GM12874 (cell line): Measurements from ENCODE around the gene ITGB1BP1.

Experiments
- TF ChIP-seq, protein P1 (sequence below): IDR thresholded peaks from 2 replicates; pipeline ENCODE4 v1.5.1; 2011; ENCODE audit warnings: low read depth, mild to moderate bottlenecking, control low read depth, low read length, moderate library complexity; ENCODE audit not compliant: insufficient read depth

Gene ITGB1BP1

DNA sequence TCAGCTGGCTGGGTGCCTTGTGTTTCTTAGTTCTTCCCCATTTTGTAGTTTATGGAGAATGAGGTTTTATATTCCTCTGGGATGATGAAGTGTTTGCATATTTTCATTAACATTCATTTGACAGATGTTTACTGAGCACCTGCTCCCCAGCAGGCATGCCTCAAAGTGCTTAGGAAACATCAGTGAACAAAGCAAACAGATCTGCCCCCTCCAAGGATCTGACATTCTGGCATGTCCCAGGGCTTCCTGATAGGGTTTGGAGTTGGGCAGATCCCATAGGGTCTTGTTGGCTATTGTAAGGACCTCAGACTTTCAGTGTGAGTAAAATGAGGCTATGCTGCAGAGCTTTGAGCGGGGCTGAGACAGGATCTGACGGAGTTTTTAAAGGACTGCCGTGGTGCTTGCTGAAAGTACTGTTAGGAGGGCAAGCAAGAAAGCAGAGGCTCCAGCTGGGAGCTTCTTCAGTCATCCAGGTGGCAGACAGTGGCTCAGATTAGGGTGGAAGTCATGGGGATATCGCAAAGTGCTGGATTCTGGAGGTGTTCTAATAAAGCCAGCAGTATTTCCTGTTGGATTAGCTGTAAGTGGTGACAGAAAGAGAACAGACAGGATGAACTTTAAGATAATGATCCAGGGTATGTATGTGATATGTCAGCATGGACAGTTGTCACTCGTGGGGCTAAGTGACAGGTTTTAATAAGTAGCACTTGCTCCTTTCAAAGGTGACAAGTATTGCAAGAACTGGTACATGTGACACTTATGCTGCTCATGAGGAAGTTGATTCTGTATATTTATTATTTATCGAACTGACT is 39.8 kb upstream of the ITGB1BP1 start:
- TF ChIP-seq, protein P1, sequence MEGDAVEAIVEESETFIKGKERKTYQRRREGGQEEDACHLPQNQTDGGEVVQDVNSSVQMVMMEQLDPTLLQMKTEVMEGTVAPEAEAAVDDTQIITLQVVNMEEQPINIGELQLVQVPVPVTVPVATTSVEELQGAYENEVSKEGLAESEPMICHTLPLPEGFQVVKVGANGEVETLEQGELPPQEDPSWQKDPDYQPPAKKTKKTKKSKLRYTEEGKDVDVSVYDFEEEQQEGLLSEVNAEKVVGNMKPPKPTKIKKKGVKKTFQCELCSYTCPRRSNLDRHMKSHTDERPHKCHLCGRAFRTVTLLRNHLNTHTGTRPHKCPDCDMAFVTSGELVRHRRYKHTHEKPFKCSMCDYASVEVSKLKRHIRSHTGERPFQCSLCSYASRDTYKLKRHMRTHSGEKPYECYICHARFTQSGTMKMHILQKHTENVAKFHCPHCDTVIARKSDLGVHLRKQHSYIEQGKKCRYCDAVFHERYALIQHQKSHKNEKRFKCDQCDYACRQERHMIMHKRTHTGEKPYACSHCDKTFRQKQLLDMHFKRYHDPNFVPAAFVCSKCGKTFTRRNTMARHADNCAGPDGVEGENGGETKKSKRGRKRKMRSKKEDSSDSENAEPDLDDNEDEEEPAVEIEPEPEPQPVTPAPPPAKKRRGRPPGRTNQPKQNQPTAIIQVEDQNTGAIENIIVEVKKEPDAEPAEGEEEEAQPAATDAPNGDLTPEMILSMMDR: no peak

DNA sequence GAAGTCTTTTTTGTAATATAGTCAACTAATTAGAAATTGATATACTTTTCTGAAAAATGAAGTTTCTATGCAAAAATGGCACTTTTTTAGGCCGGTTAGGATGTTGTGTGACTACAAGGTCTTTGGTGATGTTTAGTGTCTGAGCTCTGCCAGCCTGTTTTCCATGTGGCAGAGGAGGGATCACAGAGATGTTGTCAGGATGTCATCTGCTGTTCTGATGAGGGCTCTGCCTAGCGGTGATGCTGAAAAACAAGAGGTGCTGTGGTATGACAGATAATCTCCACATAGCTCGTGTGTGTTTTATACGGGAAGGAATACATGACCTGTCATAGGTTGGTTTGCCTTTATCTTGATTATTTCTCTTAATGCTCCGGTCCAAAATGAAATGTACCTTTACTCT is 39.0 kb upstream of the ITGB1BP1 start:
- TF ChIP-seq, protein P1: no peak

DNA sequence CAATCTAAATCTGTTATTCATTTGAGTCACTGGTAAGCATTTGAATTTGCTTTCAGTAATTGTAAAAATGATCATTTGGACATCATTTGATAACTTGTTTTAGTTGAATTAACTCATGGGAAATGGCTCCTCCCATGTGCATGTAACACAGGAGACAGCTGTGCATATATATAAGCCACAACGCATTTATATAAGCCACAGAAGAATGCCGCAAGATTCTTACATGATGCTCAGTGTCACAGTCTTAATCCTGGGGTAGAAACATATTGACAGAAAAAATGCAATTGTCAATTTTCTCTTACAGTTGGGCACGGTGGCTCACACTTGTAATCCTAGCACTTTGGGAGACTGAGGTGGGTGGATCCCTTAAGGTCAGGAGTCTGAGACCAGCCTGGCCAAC is 37.8 kb upstream of the ITGB1BP1 start:
- TF ChIP-seq, protein P1: no peak

DNA sequence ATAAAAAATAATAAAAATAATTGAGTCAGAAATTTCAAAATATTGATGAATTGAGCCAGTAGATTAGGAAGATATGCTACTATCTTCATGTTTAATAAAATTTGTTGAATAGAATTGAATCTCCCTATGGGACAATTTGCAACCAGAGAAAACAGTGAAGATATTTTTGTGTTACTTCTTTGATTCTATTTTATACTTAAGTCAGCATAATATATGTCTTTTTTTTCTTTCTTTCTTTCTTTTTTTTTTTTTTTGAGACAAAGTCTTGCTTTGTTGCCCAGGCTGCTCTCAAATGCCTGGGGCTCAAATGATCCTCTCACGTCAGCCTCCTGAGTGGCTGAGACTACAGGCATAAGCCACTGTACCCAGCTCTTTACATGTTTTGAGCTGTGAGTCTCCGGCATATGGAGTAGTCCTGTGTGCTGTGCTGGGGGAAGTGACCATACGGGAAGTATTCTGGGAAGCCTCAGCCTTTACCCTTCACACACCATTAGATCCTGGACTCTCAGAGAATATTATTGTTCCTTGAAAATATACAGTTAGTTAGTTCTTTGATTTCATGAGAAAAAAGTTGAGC is 37.2 kb upstream of the ITGB1BP1 start:
- TF ChIP-seq, protein P1: no peak

DNA sequence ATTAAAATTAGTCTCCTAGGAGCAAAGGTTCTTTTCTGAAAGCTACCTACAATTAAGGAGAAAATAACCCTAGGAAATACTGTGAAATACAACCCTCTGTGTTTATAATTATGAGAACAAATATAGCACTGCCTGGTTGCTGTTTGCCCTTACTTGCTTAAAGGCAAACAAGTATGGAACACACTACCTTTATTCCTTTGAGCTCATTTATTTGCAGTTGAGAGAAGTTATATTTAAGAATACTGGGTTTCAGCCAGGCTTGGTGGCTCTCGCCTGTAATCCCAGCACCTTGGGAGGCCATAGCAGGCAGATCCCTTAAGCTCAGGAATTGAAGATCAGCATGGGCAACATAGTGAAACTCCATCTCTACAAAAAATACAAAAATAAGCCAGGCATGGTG is 27.9 kb upstream of the ITGB1BP1 start:
- TF ChIP-seq, protein P1: no peak

DNA sequence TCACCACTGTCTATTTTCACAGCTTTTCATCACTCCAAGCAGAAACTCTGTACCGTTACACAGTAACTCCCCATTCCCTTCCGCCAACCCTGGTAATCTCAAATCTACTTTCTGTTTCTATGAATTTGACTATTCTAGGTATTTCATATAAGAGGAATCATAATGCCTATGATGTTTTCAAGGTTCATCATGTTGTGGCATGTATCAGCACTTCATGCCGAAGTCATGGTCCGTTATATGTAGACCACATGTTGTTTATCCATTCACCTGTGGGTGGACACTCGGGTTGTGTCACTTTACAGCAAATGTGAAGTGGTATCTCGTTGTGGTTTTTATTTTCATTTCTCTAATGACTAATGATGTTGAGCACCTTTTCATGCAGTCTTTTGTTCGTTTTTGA is 21.8 kb upstream of the ITGB1BP1 start:
- TF ChIP-seq, protein P1: no peak

DNA sequence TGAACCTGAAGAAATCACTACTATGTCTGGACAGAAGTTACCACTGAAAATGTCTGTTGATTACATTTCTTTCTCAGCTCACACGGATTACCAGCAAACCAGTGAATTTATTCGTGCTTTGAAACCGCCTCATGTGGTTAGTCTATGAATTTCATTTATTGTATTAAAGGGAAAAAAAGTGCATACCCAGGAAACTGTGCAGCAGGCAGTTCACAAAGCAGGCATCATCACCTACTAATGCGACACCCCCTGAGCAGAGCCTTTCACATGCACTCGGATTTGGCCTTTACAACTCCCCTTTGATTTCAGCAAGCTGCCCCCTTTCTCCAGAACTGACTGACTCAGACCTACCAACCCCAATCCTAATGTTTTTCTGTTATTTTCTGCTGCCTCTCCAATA is 20.2 kb upstream of the ITGB1BP1 start:
- TF ChIP-seq, protein P1: no peak
